Liver (tissue), 9 donors: ENCODE results near the gene USP16. TPM values are rescaled to one million over a fixed set of nuclear protein-coding genes. Genes with fewer than 3 reads are reported as not detected.

Source experiments
- DNase-seq: peaks from one replicate; pipeline ENCODE4 v3.0.0-alpha.2; 2017; ENCODE audit warnings: low spot score
- H3K27ac ChIP-seq, 2 donors: one replicate each; pipeline ENCODE4 v1.7.0; 2013; ENCODE audit warnings: inconsistent platforms in 2 of 2, low read length in 2 of 2, control low read depth in 1 of 2, low read depth in 1 of 2, mild to moderate bottlenecking in 1 of 2
- H3K27me3 ChIP-seq, 4 donors: one replicate each; pipeline versions ENCODE4 v1.6.1 to v1.7.0; 2013; ENCODE audit warnings: low read length in 3 of 4, inconsistent platforms in 1 of 4, mild to moderate bottlenecking in 1 of 4, moderate library complexity in 1 of 4; ENCODE audit not compliant: control insufficient read depth in 4 of 4, insufficient read depth in 4 of 4
- H3K36me3 ChIP-seq, 4 donors: one replicate each; pipeline versions ENCODE4 v1.6.1 to v1.7.0; 2013; ENCODE audit warnings: low read length in 3 of 4, mild to moderate bottlenecking in 3 of 4, low read depth in 1 of 4, moderate library complexity in 1 of 4; ENCODE audit not compliant: control insufficient read depth in 4 of 4, insufficient read depth in 3 of 4
- H3K4me1 ChIP-seq, 4 donors: one replicate each; pipeline versions ENCODE4 v1.6.1 to v1.7.0; 2013; ENCODE audit warnings: low read length in 3 of 4, mild to moderate bottlenecking in 3 of 4, moderate library complexity in 1 of 4; ENCODE audit not compliant: control insufficient read depth in 4 of 4, insufficient read depth in 4 of 4
- H3K4me3 ChIP-seq, 3 donors: one replicate each; pipeline versions ENCODE4 v1.6.1 to v1.7.0; 2013; ENCODE audit warnings: low read length in 3 of 3, control low read depth in 1 of 3, low read depth in 1 of 3, mild to moderate bottlenecking in 1 of 3
- H3K9ac ChIP-seq, 2 donors: one replicate each; pipeline ENCODE4 v1.7.0; 2013; ENCODE audit warnings: low read length in 2 of 2, mild to moderate bottlenecking in 2 of 2, moderate library complexity in 2 of 2, control low read depth in 1 of 2, low read depth in 1 of 2
- H3K9me3 ChIP-seq, 4 donors: one replicate each; pipeline versions ENCODE4 v1.6.1 to v1.7.0; 2013; ENCODE audit warnings: low read length in 3 of 4; ENCODE audit not compliant: control insufficient read depth in 4 of 4
- CTCF ChIP-seq: fragments of 150-350 bp; IDR thresholded peaks from 2 replicates; pipeline ENCODE4 v1.5.1; 2017; ENCODE audit warnings: improper control_type of control experiment, low read depth, low read length; ENCODE audit not compliant: missing input control
- EGR1 ChIP-seq, 2 donors: IDR thresholded peaks; 2 replicates each; pipeline ENCODE4 v1.6.1; 2016 to 2018; ENCODE audit warnings: antibody characterized with exemption in 2 of 2, low read depth in 2 of 2
- FOXA2 ChIP-seq: IDR thresholded peaks from 2 replicates; pipeline ENCODE4 v1.6.1; 2016; ENCODE audit warnings: antibody characterized with exemption
- GABPA ChIP-seq, 2 donors: IDR thresholded peaks in 1 of 2; conservative IDR thresholded peaks in 1 of 2; 2 replicates each; pipeline ENCODE4 v1.6.1; 2016; ENCODE audit warnings: antibody characterized with exemption in 2 of 2, mild to moderate bottlenecking in 1 of 2, moderate library complexity in 1 of 2
- HNF4A ChIP-seq, 2 donors: conservative IDR thresholded peaks; 2 replicates each; pipeline ENCODE4 v1.6.1; 2016; ENCODE audit warnings: antibody characterized with exemption in 2 of 2, mild to moderate bottlenecking in 2 of 2
- HNF4G ChIP-seq: IDR thresholded peaks from 2 replicates; pipeline ENCODE4 v1.6.1; 2016; ENCODE audit warnings: antibody characterized with exemption
- JUND ChIP-seq, 2 donors: IDR thresholded peaks; 2 replicates each; pipeline ENCODE4 v1.6.1; 2016; ENCODE audit warnings: antibody characterized with exemption in 2 of 2
- MAX ChIP-seq: IDR thresholded peaks from 2 replicates; pipeline ENCODE4 v1.6.1; 2016; ENCODE audit warnings: antibody characterized with exemption
- NR2F2 ChIP-seq: IDR thresholded peaks from 2 replicates; pipeline ENCODE4 v1.6.1; 2016; ENCODE audit warnings: antibody characterized with exemption
- RAD21 ChIP-seq, 2 donors: IDR thresholded peaks; 2 replicates each; pipeline ENCODE4 v1.6.1; 2016; ENCODE audit warnings: antibody characterized with exemption in 2 of 2, mild to moderate bottlenecking in 2 of 2
- REST ChIP-seq: IDR thresholded peaks from 2 replicates; pipeline ENCODE4 v1.6.1; 2016; ENCODE audit warnings: antibody characterized with exemption, mild to moderate bottlenecking
- SP1 ChIP-seq: IDR thresholded peaks from 2 replicates; pipeline ENCODE4 v1.6.1; 2018; ENCODE audit warnings: antibody characterized with exemption, mild to moderate bottlenecking
- ZBTB33 ChIP-seq: IDR thresholded peaks from 2 replicates; pipeline ENCODE4 v1.6.1; 2016; ENCODE audit warnings: antibody characterized with exemption
- WGBS: extraction: QIAGEN DNeasy Blood & Tissue Kit; methylation state at CpG from one replicate; pipeline ENCODE4 v1.1.7; 2013; 5-methylcytosine and 5-hydroxymethylcytosine counted together
- polyA plus RNA-seq, 2 donors: library from polyadenylated mRNA; stranded (reverse) in 1 of 2; unstranded in 1 of 2; fragments of 200-250 nt in 1 of 2; fragments of >200 nt in 1 of 2; fragmentation: Nextera tagmentation in 1 of 2; extraction: Ambion mirVana in 1 of 2; gene quantifications; one replicate each; pipeline versions ENCODE4 v1.2.1 to v1.2.3, GENCODE V29; 2013 to 2015
- total RNA-seq, 2 donors: library from RNA; depleted of rRNA; stranded (reverse); fragments of >200 nt; gene quantifications; one replicate each; pipeline ENCODE4 v1.2.3, GENCODE V29; 2014
- TF ChIP-seq, protein P1 (sequence below): IDR thresholded peaks from 2 replicates; pipeline ENCODE4 v1.6.1; 2016; ENCODE audit warnings: antibody characterized with exemption
- donor health status: healthy.
- donor health status: healthy.
- donor health status: healthy.
- donor health status: healthy.
- donor health status: healthy.

The USP16 gene
- total and polyA plus RNA-seq, 4 donors, result 13.3 to 45.3 (median 18.1) TPM

DNA sequence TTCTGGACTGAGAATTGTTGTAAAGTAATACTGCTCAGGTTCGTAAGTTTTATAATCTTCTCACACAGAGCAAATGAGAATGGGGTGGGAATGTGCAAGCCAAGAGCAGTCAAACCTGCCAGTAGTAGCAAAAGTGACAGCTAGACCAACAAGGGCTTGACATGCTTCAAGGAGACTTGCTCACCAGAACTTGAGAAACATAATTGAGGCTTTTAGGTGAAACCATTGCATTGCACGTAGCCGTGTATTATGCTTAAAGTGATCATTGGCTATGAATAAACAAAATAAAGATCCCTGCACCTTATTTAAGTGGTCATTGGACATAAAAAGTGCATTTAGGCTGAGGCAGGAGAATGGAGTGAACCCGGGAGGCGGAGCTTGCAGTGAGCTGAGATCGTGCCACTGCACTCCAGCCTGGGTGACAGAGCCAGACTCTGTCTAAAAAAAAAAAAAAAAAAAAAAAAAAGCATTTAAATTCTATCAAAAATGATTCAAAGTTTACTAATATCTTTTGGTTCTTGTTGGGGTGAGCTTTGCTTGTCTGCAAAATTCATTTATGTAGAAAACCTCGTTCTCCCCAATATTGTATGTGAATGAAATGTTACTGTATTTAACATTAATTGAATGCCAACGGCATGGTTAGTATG, 60.8 kb downstream of the USP16 start:
- Histone ChIP-seq H3K4me3 (no peak overlapping the region), H3K27ac (no peak overlapping the region), H3K9me3 (no peaks in the 10 kb centered on the region), H3K4me1 (peaks cover 0 to 2% (median 0%) of the 10 kb centered on the region in 4 donors), H3K27me3 (no peaks in the 10 kb centered on the region), H3K36me3 (no peaks in the 10 kb centered on the region), H3K9ac (no peak overlapping the region)
- WGBS, result 88% methylated on average over 8 of the region's 8 CpGs
- TF ChIP-seq HNF4G (no peak), JUND (IDR thresholded peaks at IDR 0.05) (no peak), SP1 (no peak), ZBTB33 (no peak), RAD21 (IDR thresholded peaks at IDR 0.05) (no peak), MAX (no peak), GABPA (IDR thresholded peaks at IDR 0.05 in 1 of 2, conservative IDR thresholded peaks at IDR 0.05 in 1 of 2) (no peak), FOXA2 (no peak), CTCF (no peak), EGR1 (IDR thresholded peaks at IDR 0.05; ENCODE audit: low read depth in 2 of 2) (no peak), REST (no peak)
- TF ChIP-seq, protein P1, sequence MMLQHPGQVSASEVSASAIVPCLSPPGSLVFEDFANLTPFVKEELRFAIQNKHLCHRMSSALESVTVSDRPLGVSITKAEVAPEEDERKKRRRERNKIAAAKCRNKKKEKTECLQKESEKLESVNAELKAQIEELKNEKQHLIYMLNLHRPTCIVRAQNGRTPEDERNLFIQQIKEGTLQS, result no peak
- no peak for DNase-seq

GRCh38 chr21:29091033-29091432, 66.6 kb downstream of the USP16 start:
- no peaks in the 10 kb centered on the region for H3K27me3 ChIP-seq
- H3K4me3 ChIP-seq, result no peak overlapping the region
- no peaks in the 10 kb centered on the region for H3K36me3 ChIP-seq
- H3K9me3 ChIP-seq, result no peaks in the 10 kb centered on the region
- no peak for DNase-seq
- TF ChIP-seq REST (no peak), NR2F2 (no peak), GABPA (IDR thresholded peaks at IDR 0.05 in 1 of 2, conservative IDR thresholded peaks at IDR 0.05 in 1 of 2) (no peak), HNF4A (conservative IDR thresholded peaks at IDR 0.05) (no peak)
- H3K4me1 ChIP-seq, result peaks cover 0 to 18% (median 5%) of the 10 kb centered on the region in 4 donors
- WGBS, result 65% methylated on average over 1 of the region's 1 CpG
- peak overlapping the region in 1 of 2 donors; percentile 54 for H3K27ac ChIP-seq
- no peak overlapping the region for H3K9ac ChIP-seq
